Peyer's patch (tissue), 4 donors: ENCODE measurements around the gene ZNF490. TPM values are rescaled to one million over a fixed set of nuclear protein-coding genes. Genes with fewer than 3 reads are reported as not detected.
A peak's percentile ranks its signal among the peaks of the same experiment; 100 is the strongest.

Experiments used
- DNase-seq, 3 donors: peaks; one replicate each; pipeline ENCODE4 v3.0.0-alpha.2; 2017 to 2019
- H3K27ac ChIP-seq, 4 donors: fragments of 200-600 bp; sonication (generic); one replicate each; pipeline ENCODE4 v1.5.1; 2016 to 2019
- H3K27me3 ChIP-seq, 2 donors: fragments of 200-600 bp; sonication (generic); one replicate each; pipeline ENCODE4 v1.5.1; 2019
- H3K36me3 ChIP-seq, 3 donors: fragments of 200-600 bp; sonication (generic); one replicate each; pipeline ENCODE4 v1.5.1; 2016 to 2019
- H3K4me1 ChIP-seq, 4 donors: fragments of 200-600 bp; sonication (generic); one replicate each; pipeline ENCODE4 v1.5.1; 2016 to 2019
- H3K4me3 ChIP-seq, 4 donors: fragments of 200-600 bp; sonication (generic); 1 replicate in 3 of 4; 2 replicates in 1 of 4; pipeline ENCODE4 v1.5.1; 2016 to 2019; ENCODE audit warnings: mild to moderate bottlenecking in 1 of 4
- H3K9me3 ChIP-seq, 4 donors: fragments of 200-600 bp; sonication (generic); one replicate each; pipeline ENCODE4 v1.5.1; 2016 to 2019; ENCODE audit warnings: mild to moderate bottlenecking in 1 of 4
- CTCF ChIP-seq, 6 experiments: fragments of 450-650 bp in 4 of 6; fragments of 200-600 bp in 2 of 6; sonication (generic) in 1 of 6; IDR thresholded peaks; one replicate each; pipeline ENCODE4 v1.5.1; 2017 to 2019; ENCODE audit warnings: antibody characterized with exemption in 6 of 6, mild to moderate bottlenecking in 3 of 6, moderate library complexity in 1 of 6
- POLR2A ChIP-seq, 2 donors: fragments of 450-650 bp; IDR thresholded peaks; one replicate each; pipeline ENCODE4 v1.5.1; 2017; ENCODE audit warnings: antibody characterized with exemption in 2 of 2, mild to moderate bottlenecking in 2 of 2, moderate library complexity in 2 of 2
- total RNA-seq, 4 donors: library from RNA; depleted of rRNA; stranded (reverse); fragments of >200 nt; gene quantifications; one replicate each; pipeline ENCODE4 v1.1.0, GENCODE V29; 2016

Gene ZNF490
- total RNA-seq = 1 to 10 TPM; 4.1 to 8.4 (median 4.7) TPM

DNA sequence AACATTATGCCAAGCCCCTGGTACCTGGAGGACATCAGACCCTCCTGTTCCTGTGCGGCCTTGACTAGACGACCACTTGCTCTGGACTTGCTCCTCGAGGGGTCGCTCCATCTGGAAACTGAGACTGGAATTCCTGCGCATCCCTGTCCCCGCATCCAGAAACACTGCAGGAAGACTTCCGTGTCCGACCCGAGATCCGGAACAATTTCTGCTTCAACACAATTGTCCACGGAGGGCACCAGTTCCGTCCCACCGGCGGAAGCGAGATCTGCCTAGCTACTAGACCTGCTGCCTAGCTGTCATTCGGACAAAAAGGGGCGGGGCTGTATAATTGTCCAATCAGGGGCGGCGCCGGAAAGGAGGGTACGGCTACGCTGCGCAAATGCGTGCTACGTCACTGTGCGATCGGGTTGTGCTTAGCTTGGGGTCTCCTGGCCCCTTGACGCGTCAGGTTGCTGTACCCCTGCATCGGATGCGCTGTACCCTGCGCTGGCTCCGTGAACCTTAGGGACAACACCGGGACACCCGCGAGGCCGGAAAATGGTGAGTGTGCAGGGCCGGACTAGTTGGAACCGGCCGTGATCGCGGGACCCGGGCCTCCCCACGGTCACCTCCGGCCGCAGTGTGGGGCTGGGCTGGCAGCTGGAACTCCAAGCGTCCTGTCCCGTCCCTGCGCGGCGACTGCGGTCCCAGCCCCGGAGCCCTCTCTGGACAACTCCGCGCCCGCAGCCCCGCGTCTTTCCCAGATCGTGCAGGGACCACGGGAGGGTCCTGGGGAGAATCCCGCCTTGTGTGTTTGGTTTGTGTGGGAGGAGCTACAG lies at the start of gene ZNF490, which contains the start of gene ZNF791:
Gene ZNF490 (minus strand): TSS at position 274 of the 821 bp plus-strand sequence. CDS start 133 bp downstream, at position 141.
Gene ZNF791 (plus strand): TSS at position 381 of the 821 bp plus-strand sequence. CDS start 160 bp downstream, at position 541.
- Histone ChIP-seq H3K4me1 (peaks cover 0 to 21% (median 12%) of the 10 kb centered on the region in 4 donors), H3K27ac (peak within 1 kb of the TSS; percentile 89 to 98 (median 98)), H3K36me3 (peaks cover 0 to 30% (median 0%) of the 10 kb centered on the region in 3 donors), H3K4me3 (peak within 1 kb of the TSS; percentile 64 to 81 (median 72)), H3K27me3 (no peaks in the 10 kb centered on the region), H3K9me3 (no peaks in the 10 kb centered on the region)
- DNase-seq = peak; percentile 97 to 100 (median 99)
- TF ChIP-seq POLR2A (IDR thresholded peaks at IDR 0.05) (peak; percentile 74 to 84), CTCF (IDR thresholded peaks at IDR 0.05) (peak in 2 of 6 experiments; percentile 1 to 20)

GRCh38 chr19:12657966-12658365 lies 47.4 kb upstream of the ZNF490 start:
- DNase-seq = no peak
- Histone ChIP-seq H3K36me3 (peaks cover 0 to 69% (median 0%) of the 10 kb centered on the region in 3 donors), H3K9me3 (no peaks in the 10 kb centered on the region), H3K27me3 (no peaks in the 10 kb centered on the region), H3K4me1 (no peaks in the 10 kb centered on the region), H3K4me3 (no peak overlapping the region), H3K27ac (no peak overlapping the region)
- TF ChIP-seq POLR2A (IDR thresholded peaks at IDR 0.05) (no peak), CTCF (IDR thresholded peaks at IDR 0.05) (no peak)

DNA sequence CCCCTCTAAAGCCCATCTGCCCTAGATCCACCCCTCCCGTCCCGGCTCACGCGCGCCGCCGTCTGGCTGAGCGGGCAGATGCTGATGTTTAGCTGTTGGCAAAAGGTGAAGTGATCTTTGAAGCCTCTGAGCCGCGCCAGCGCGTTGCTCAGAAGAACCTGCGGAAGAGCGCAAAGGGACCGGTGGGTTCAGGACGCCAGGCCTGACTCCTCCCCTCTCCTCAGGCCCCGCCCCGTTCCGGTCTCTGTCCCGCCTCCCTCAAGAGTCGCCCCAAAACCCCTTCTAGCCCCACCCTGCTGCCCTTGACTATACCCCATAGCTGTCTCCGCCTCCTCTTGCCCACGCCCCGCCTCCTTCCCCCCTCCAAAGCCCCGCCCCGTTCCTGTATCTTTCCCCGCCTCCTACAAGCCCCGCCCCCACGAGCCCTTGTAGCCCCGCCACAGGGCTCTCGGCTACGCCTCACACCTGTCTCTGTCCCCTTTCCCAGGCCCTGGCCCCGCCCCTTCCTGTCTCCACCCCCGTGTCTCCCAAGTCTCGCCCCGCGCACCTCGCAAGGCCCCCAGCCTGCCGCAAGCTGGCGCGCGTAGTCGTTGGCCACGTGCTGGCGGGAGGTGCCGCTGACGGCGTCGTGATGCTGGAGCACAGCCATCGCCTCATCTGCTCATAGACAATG lies 46.4 kb upstream of the ZNF490 start:
- Histone ChIP-seq H3K36me3 (peaks cover 0 to 62% (median 0%) of the 10 kb centered on the region in 3 donors), H3K9me3 (no peaks in the 10 kb centered on the region), H3K27me3 (no peaks in the 10 kb centered on the region), H3K27ac (no peak overlapping the region), H3K4me1 (no peaks in the 10 kb centered on the region), H3K4me3 (no peak overlapping the region)
- TF ChIP-seq POLR2A (IDR thresholded peaks at IDR 0.05) = no peak
- no peak for TF ChIP-seq CTCF (IDR thresholded peaks at IDR 0.05)
- DNase-seq = no peak

GRCh38 chr19:12655546-12655945 lies 44.9 kb upstream of the ZNF490 start:
- Histone ChIP-seq H3K9me3 (no peaks in the 10 kb centered on the region), H3K36me3 (peaks cover 0 to 53% (median 0%) of the 10 kb centered on the region in 3 donors), H3K27ac (no peak overlapping the region), H3K4me3 (no peak overlapping the region), H3K4me1 (no peaks in the 10 kb centered on the region), H3K27me3 (no peaks in the 10 kb centered on the region)
- TF ChIP-seq CTCF (IDR thresholded peaks at IDR 0.05) = no peak
- no peak for DNase-seq

DNA sequence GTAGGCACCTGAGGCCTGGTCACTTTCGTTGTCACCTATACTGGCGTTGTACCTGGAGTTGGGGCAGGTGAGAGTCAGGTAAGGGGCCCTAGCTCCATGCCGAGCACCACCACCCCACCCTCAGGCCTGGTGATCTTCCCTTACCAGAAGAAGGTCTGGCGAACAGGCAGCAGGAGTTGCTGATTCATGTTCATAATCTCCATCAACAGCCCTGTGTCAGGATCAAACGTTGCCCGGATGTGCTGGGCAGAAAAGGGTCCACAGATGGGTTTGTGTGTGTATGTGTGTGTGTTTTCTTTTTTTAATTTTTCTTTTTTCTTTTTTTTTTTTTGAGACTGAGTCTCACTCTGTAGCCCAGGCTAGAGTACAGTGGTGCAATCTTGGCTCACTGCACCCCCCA lies 41.6 kb upstream of the ZNF490 start:
- Histone ChIP-seq H3K27ac (no peak overlapping the region), H3K4me3 (no peak overlapping the region), H3K9me3 (no peaks in the 10 kb centered on the region), H3K4me1 (peaks cover 0 to 13% (median 0%) of the 10 kb centered on the region in 4 donors), H3K36me3 (peaks cover 0 to 32% (median 0%) of the 10 kb centered on the region in 3 donors), H3K27me3 (no peaks in the 10 kb centered on the region)
- no peak for DNase-seq
- no peak for TF ChIP-seq POLR2A (IDR thresholded peaks at IDR 0.05)
- TF ChIP-seq CTCF (IDR thresholded peaks at IDR 0.05) = no peak
